ENCODE measurements around the gene GMNN. TPM values are rescaled to one million over a fixed set of nuclear protein-coding genes. Genes with fewer than 3 reads are reported as not detected.

The GMNN gene
- total and polyA plus RNA-seq, 2 donors (not counting 1 experiment from before 2014, with no cell fraction given): 3.8 to 7.3 TPM

DNA sequence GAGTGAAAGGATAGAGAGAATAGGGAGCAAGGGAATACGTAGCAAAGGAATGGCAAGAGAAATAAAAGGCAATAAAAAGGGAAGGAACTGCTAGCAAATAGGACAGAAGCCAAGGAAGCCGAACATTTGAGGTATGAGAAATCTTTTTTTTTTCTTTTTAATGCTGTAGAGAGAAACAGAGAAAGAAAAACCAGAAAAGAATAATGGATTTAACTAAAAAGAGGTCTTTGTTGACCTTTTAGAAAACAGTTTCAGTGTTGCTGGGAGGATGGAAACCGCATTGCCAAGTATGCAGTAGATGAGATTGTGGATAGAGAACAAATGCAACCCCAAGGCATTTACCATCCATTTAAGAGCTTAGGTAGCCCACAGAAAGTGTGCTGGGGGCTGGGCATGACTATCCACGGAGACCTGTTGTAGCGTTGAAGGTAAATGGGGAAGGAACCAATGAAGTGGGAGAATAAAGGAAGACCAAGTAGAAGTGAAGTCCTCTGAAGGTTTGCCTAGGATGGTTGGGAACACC lies 32.5 kb upstream of the GMNN start:
- no peaks in the 10 kb centered on the region for H4K20me1 ChIP-seq (ENCODE audit: control insufficient read depth, insufficient read depth, low read length, poor library complexity, severe bottlenecking)
- H2AFZ ChIP-seq (ENCODE audit: insufficient read depth, low read depth, low read length, poor library complexity, severe bottlenecking): no peak overlapping the region
- ATAC-seq (ENCODE audit: low read depth) (no peak), DNase-seq (no peak)
- H3K9me3 Mint-ChIP-seq (ENCODE audit: insufficient read depth): no peaks in the 10 kb centered on the region
- H3K27me3 Mint-ChIP-seq: no peaks in the 10 kb centered on the region
- H3K27me3 ChIP-seq (replicated peaks in 1 of 4; ENCODE audit: control extremely low read depth in 1 of 4, control insufficient read depth in 3 of 4, insufficient read depth in 4 of 4, low read length in 3 of 4): no peaks in the 10 kb centered on the region
- TF ChIP-seq, protein P1, sequence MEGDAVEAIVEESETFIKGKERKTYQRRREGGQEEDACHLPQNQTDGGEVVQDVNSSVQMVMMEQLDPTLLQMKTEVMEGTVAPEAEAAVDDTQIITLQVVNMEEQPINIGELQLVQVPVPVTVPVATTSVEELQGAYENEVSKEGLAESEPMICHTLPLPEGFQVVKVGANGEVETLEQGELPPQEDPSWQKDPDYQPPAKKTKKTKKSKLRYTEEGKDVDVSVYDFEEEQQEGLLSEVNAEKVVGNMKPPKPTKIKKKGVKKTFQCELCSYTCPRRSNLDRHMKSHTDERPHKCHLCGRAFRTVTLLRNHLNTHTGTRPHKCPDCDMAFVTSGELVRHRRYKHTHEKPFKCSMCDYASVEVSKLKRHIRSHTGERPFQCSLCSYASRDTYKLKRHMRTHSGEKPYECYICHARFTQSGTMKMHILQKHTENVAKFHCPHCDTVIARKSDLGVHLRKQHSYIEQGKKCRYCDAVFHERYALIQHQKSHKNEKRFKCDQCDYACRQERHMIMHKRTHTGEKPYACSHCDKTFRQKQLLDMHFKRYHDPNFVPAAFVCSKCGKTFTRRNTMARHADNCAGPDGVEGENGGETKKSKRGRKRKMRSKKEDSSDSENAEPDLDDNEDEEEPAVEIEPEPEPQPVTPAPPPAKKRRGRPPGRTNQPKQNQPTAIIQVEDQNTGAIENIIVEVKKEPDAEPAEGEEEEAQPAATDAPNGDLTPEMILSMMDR (IDR thresholded peaks at IDR 0.05): no peak
- TF ChIP-seq EZH2 (IDR thresholded peaks at IDR 0.05; ENCODE audit: borderline replicate concordance, insufficient read depth, low read depth, low read length, poor library complexity, severe bottlenecking): no peak
- H3K4me1 ChIP-seq (ENCODE audit: control insufficient read depth in 2 of 2, insufficient read depth in 2 of 2, low read length in 2 of 2): peaks cover 23 to 24% of the 10 kb centered on the region in 2 donors
- H3K79me2 ChIP-seq (ENCODE audit: control insufficient read depth, insufficient read depth, low read length): no peaks in the 10 kb centered on the region
- peaks cover 29% of the 10 kb centered on the region for H3K4me1 Mint-ChIP-seq
- POLR2A ChIA-PET: no interaction called here
- no peak overlapping the region for H3K27ac Mint-ChIP-seq
- WGBS (ENCODE audit: insufficient coverage): 83% methylated on average over 2 of the region's 5 CpGs
- no peaks in the 10 kb centered on the region for H3K36me3 ChIP-seq (replicated peaks in 1 of 2; ENCODE audit: control extremely low read depth in 1 of 2, control insufficient read depth in 1 of 2, extremely low read depth in 1 of 2, insufficient read depth in 2 of 2, low read length in 1 of 2)
- no peak overlapping the region for H3K4me3 Mint-ChIP-seq
- no peak overlapping the region for H3K9ac ChIP-seq (ENCODE audit: low read length)
- H3K4me2 ChIP-seq (replicated peaks; ENCODE audit: low read depth, low read length, poor library complexity, severe bottlenecking): no peak overlapping the region
- intact Hi-C loops (cut with micrococcal nuclease): no loop called here
- no peaks in the 10 kb centered on the region for H3K9me3 ChIP-seq (ENCODE audit: control extremely low read depth in 1 of 3, control insufficient read depth in 2 of 3, insufficient read depth in 1 of 3, low read length in 2 of 3)
- H3K27ac ChIP-seq (ENCODE audit: low read length in 2 of 2): no peak overlapping the region
- H3K4me3 ChIP-seq (ENCODE audit: control extremely low read depth in 1 of 5, extremely low read depth in 1 of 5, insufficient read depth in 1 of 5, low read depth in 2 of 5, low read length in 4 of 5): no peak overlapping the region
- CTCF ChIA-PET: interaction anchor here (1.2 to 1.5 kb wide), 2 partner anchors 13 to 158 kb away, joined by 3 to 4 read pairs; no protein-coding TSS in a partner anchor

- peaks cover 23 to 24% of the 10 kb centered on the region in 2 donors for H3K4me1 ChIP-seq (ENCODE audit: control insufficient read depth in 2 of 2, insufficient read depth in 2 of 2, low read length in 2 of 2)
- ATAC-seq (ENCODE audit: low read depth) (peak; percentile 31), DNase-seq (no peak)
- H3K27ac ChIP-seq (ENCODE audit: low read length in 2 of 2): peak overlapping the region; percentile 34 to 78
- peak overlapping the region; percentile 38 for H3K4me3 Mint-ChIP-seq
- no peaks in the 10 kb centered on the region for H3K36me3 ChIP-seq (replicated peaks in 1 of 2; ENCODE audit: control extremely low read depth in 1 of 2, control insufficient read depth in 1 of 2, extremely low read depth in 1 of 2, insufficient read depth in 2 of 2, low read length in 1 of 2)
- no peaks in the 10 kb centered on the region for H3K27me3 Mint-ChIP-seq
- intact Hi-C loops (cut with micrococcal nuclease): no loop called here
- no peaks in the 10 kb centered on the region for H3K9me3 ChIP-seq (ENCODE audit: control extremely low read depth in 1 of 3, control insufficient read depth in 2 of 3, insufficient read depth in 1 of 3, low read length in 2 of 3)
- H3K9ac ChIP-seq (ENCODE audit: low read length): peak overlapping the region; percentile 1
- ChIA-PET CTCF (interaction anchor here (0.6 to 1.5 kb wide), 3 partner anchors 14 to 610 kb away, joined by 3 to 4 read pairs (median 3); no protein-coding TSS in a partner anchor), POLR2A (interaction anchor here (1.0 kb wide), 1 partner anchor 22 kb away, joined by 3 read pairs; no protein-coding TSS in a partner anchor)
- no peaks in the 10 kb centered on the region for H3K9me3 Mint-ChIP-seq (ENCODE audit: insufficient read depth)
- H4K20me1 ChIP-seq (ENCODE audit: control insufficient read depth, insufficient read depth, low read length, poor library complexity, severe bottlenecking): no peaks in the 10 kb centered on the region
- peak overlapping the region; percentile 87 for H3K27ac Mint-ChIP-seq
- H3K79me2 ChIP-seq (ENCODE audit: control insufficient read depth, insufficient read depth, low read length): no peaks in the 10 kb centered on the region
- no peak for TF ChIP-seq EZH2 (IDR thresholded peaks at IDR 0.05; ENCODE audit: borderline replicate concordance, insufficient read depth, low read depth, low read length, poor library complexity, severe bottlenecking)
- TF ChIP-seq, protein P1 (IDR thresholded peaks at IDR 0.05): no peak
- no peak overlapping the region for H3K4me3 ChIP-seq (ENCODE audit: control extremely low read depth in 1 of 5, extremely low read depth in 1 of 5, insufficient read depth in 1 of 5, low read depth in 2 of 5, low read length in 4 of 5)
- H3K4me1 Mint-ChIP-seq: peaks cover 29% of the 10 kb centered on the region
- WGBS (ENCODE audit: insufficient coverage): 20% methylated on average over 1 of the region's 2 CpGs
- H3K4me2 ChIP-seq (replicated peaks; ENCODE audit: low read depth, low read length, poor library complexity, severe bottlenecking): peak overlapping the region; percentile 47
- no peaks in the 10 kb centered on the region for H3K27me3 ChIP-seq (replicated peaks in 1 of 4; ENCODE audit: control extremely low read depth in 1 of 4, control insufficient read depth in 3 of 4, insufficient read depth in 4 of 4, low read length in 3 of 4)
- peak overlapping the region; percentile 78 for H2AFZ ChIP-seq (ENCODE audit: insufficient read depth, low read depth, low read length, poor library complexity, severe bottlenecking)
Observed at GRCh38 chr6:24743265-24743943, 31.3 kb upstream of the GMNN start.
